HCEC 1CT (cell line): ENCODE results near the gene STK24.
"Not testable (repeated sequence)": the region's sequence is repeated elsewhere in the genome, so short reads cannot be mapped to it uniquely, and the experiment has no call there.

Experiments used
- DNase-seq: peaks from one replicate; pipeline ENCODE4 v3.0.0-alpha.2; 2017

The STK24 gene

DNA sequence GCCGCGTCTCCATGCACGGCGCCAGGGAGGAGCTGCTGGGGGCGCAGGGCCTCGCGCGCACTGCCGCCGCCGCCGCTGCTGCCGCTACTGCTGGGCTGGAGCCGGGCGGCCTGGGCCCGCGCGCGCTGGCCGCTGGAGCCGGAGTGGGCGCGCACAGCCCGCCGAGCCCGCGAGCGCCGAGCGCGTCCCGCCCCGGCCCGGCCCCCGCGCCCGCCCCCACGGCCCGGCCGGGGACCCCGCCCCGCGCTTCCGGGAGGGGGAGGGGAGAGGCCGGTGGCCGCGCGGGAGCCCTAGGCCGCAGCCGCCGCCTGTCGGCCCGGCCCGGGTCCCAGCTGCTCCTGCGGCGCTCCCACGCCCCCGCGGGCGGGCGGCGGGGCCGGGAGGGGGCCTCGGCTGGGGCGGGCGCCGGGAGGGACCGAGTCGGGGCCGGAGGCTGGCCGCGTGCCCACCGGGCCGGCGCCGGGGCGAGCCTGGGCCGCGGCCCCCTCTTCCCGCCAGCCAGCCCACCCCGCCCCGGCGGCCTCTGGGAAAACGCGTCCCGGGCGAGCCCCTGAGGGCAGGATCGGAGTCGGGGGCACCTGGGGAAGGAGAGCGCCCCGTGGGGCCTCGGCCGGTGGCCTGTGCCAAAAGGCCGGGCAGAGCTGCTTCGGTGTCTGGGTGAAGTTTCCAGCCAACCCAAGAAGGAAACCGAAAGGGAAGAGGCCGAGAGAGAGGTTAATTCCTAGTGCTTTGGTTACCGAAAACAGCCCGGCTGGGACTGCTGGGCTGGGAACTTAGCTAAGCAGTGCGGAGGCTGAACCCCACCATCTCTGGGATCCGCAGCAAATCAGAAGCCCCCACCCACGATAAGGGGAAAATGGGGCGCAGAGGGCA, at the start of gene STK24:
Gene STK24, minus strand, starts transcription at position 145 of the 873 bp plus-strand sequence. CDS start 321 bp downstream, outside the sequence.
- DNase-seq: peak; percentile 71

DNA sequence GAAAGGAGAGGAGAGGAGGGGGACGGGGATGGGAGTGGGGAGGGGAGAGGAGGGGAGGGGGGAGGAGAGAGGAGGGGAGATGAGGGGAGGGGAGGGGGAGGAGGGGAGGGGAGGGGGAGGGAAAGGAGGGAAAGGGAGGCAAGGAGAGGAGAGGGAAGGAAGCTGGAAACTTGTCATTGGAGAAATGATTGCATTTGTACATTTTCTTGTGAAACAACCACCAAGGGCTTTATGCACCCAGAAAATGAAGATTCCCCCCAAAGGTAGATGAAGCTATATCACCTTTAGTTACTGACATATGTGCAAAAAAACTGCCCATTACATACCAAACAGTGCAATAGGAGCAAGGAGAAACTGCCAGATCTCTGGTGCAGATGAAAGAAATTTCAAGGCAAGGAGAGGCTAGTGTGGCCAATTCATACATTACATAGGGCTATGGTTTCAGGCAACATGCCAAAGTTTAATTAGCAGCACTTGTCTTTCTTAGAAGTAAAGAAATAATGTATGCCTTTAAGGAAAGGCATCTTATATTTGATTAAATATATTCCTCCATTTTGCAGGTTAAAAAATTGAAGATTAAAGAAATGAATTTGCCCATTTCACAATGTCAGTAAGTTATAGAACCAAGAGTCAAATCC, 49.5 kb upstream of the STK24 start:
- no peak for DNase-seq

DNA sequence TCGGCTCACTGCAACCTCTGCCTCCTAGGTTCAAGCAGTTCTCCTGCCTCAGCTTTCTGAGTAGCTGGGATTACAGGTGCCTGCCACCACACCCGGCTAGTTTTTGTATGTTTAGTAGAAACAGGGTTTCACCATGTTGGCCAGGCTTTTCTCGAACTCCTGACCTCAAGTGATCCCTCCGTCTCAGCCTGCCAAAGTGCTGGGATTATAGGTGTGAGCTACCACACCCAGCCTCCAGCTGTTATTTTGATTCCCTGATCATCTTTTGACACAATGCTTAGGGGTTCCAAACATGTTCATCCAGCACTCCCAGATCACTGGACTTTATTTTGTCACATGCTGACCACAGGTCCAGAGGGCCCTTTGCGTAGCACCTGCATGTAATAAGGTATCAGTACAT, 47.7 kb upstream of the STK24 start:
- DNase-seq: not testable (repeated sequence)

DNA sequence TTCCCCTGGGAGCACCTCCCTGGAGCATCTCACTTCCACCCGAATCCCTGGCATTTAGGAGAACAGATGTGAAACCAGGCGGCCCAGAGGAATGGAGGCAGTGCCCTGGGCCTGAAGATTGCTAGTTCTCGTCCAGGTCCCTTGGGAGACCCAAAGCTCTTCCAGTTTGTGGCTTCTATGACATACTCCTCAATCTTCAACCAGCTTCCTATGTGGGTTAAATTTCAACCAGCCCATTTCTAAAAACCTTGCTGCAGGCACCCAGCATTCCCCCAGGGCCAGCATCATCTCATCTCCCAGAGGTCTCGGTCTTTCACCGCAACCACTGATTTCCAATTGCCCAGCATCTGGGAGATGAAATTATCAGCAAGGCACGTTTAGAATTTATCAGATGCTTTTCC, 46.0 kb upstream of the STK24 start:
- DNase-seq: no peak

DNA sequence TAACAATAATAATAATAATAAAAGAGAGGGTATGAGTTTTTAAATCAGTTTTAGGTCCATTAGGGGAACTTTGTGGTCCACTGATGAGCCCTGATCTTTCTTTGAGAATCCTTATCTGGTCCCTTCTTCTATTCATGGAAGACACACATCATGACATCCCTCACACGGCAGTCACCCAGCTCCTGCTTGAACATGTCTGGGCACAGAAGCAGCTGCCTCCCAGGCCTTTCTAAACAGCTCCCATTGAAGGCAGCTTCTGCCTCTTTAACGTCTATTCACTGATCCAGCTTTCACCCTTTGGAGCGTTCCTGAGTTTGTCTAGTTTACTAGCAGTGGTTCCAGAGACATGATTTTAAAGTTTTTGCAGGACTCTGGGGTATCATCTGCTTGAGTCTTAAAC, 42.6 kb upstream of the STK24 start:
- DNase-seq: no peak

DNA sequence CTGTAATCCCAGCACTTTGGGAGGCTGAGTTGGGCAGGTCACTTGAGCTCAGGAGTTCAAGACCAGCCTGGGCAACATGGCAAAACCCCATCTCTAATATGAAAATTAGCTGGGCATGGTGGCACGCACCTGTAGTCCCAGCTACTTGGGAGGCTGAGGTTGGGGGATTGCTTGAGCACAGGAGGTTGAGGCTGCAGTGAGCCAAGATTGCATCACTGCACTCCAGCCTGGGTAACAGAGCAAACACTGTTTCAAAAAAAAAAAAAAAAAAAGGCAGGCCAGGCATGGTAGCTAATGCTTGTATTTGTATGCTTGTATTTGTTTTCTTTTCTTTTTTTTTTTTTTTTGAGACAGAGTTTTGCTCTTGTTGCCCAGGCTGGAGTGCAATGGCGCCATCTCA, 38.7 kb upstream of the STK24 start:
- not testable (repeated sequence) for DNase-seq

DNA sequence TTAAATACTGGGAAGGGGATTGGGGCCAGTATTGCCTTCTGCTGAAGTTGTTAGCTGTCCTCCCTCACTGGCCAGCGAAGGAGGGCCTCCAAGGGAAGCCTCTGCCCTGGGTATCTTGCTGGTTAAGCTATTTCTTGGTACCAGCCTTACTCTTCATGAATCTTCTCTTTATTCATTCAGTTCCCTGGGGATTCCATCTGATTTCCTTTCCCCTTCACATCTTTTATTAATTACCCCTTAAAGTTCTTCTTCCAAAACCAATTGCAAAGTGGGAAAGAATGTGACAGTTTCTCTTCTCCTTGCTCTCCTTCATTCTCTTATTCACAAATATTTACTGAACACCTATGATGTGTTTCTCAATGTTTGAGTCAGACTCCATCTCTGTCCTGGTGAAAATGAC, 36.7 kb upstream of the STK24 start:
- DNase-seq: no peak

DNA sequence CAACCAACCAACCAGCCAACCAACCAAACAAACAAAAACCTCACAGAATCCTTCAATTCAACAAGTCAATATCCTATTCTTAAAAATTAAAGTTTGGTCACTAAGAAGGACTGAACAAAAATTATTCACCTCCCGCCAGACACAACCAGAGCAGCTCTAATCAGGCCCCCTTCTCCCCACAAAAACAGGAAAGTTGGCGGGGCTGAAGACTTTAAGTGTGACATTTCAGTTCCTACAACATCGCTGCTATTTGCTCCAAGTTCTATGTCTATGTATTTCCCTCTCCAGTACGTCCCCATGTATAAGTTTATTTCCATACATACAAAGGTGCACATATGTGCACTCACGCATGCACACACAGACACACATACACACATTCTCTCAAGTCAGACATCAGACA, 32.8 kb upstream of the STK24 start:
- no peak for DNase-seq

DNA sequence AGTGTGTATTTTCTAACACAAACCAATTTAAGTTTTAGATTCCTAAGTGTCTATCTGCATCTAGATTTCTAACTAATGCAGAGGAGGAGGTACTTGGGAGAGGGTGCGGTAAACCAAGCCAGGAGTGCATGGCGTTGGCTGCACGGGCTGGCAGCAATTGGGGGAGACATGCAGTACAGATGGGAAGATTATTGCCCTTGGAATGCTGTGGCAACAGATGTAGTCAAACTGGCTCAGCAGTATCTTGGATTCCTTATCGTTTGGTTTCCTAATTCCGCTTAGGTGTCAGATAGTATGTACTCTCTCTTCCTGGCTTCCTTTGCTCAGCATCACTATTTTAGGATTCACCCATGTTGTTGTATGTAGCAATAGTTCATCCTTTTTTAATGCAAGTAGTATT, 29.4 kb upstream of the STK24 start:
- no peak for DNase-seq

DNA sequence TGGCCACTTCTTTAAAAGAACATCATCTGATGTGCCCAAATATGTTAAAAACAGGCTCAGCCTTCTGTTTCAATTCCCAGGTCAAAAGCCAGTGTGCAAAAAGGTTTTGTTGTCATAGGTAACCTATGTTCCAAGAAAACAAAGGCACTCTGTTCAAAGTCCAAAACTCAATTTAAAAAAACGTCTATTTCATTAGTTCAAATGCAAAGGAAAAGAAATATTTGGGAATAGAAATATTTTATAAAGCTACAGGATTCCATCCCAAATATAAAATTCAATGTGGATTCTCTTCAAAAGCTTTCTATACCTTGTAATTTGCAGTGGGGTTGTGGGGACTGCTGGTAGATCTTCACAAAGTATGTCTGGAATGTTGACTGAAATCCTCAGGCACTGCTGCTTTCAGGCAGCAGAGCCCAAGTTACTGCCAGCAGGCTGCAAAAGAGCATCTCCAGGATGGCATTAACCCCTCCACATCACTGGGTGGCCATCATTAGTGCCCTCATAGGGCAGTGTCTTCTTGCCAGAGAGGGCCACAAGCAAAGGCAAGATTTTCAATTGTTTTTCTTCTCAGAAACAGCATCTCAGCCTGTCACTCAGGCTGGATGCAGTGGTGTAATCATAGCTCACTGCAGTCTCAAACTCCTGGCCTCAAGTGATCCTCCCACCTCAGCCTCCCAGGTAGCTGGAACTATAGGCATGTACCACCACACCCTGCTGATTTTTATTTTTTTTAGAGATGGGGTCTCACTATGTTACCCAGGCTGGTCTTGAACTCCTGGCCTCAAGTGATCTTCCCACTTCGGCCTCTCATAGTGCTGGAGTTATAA, 22.8 kb upstream of the STK24 start:
- DNase-seq: no peak

DNA sequence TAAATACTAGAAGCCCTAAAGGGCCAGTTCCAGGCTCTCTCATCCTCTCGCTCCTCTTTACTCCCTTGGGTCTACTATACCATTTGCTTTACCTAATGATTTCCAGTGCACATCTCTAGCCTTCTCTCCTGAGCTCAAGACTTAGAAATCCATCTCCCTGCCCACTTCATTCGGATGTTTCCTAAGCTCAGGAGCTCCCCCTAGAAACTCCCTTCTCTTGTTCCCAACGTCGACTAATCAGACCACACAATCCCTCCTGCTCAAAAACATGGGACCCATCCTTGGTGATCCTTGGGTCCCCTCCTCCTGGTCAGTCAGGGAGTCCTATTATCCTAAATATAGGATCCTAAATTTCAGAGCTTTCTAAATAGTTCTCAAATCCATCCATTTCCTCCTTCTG, 21.1 kb upstream of the STK24 start:
- DNase-seq: peak; percentile 16

DNA sequence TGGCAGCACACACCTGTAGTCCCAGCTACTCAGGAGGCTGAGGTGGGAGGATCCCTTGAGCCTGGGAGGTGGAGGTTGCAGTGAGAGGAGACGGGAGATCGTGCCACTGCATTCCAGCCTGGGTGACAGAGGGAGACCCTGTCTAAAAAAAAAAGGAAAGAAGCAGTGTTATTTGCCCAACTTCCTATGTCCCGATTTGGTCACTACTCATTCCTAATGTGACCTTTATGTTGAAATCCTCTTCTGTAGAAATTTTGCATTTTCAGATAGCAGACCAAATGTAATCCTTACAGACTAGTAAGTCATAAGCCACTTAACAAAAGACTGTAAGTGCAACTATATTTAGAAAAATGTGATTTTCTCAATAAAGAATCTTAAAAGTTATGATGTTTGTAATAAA, 18.2 kb upstream of the STK24 start:
- DNase-seq: no peak

DNA sequence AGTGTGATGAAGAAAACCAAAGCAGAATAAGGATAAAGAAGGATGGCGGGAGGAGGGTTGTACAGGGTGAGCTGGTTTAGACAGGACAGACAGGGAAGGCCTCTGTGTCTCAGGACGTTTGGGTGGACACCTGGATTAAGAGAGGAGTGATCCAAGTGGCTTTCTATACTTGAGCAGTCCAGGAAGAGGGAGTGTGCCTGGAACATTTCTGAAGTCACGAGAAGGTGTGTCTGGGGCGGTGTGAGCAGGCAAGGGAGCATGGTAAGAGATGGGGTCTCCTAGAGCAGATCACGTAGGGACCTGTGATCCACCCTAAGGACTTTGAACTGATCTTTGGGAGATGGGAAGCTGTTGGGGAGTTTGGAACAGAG, 15.4 kb upstream of the STK24 start:
- DNase-seq: no peak

DNA sequence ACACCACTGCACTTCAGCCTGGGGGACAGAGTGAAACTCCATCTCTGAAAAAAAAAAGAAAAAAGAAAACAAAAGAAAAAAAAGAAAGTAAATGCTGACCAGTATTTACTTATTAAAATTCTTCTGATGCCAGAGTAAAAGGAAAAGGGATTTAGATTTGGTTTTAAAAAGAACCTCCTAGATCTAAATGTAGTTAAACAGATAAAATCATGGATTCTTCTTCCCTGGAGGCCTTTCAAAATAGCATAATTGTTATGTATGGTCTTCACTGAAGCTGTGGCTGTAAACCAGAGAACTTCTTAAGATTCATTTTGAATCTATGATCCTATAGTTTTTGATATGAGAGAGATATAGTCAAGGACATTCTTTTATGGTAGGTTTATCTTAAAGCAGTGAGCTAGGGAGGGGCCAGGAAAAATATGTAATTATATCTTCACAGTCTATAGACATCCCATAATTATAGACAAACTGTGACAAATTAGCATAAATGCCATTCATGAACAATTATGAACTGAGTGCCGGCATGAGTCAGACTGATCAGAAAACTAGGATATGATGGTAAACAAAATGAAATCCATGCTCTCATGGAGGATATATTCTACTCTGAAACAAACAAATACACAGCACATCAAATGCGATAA, 14.9 kb upstream of the STK24 start:
- no peak for DNase-seq

DNA sequence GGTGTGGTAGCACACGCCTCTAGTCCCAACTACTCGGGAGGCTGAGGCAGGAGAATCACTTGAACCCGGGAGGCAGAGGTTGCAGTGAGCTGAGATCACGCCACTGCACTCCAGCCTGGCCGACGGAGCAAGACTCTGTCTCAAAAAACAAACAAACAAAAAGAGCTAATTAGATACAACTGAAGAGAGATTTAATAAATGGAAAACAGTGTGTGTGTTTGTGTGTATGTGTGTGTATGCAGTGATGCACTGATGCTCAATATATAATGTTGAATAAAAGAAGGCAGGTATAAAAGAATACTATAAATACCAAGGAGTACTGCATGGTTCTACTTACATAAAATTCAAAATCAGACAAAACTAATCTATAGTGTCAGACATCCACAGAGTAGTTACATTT, 13.6 kb upstream of the STK24 start:
- DNase-seq: not testable (repeated sequence)

DNA sequence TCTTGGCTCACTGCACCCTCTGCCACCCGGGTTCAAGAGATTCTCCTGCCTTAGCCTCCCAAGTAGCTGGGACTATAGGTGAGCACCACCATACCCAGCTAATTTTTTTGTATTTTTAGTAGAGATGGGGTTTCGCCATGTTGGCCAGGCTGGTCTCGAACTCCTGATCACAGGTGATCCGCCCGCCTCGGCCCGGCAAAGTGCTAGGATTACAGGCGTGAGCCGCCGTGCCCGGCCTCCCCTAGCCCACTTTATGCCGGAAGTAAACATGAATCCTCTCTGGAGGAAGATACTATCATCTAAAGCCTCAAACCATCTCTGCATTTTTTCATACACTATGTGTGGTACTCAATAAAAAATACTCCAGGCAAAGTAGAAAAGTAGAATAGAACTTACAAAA, 12.6 kb upstream of the STK24 start:
- not testable (repeated sequence) for DNase-seq

DNA sequence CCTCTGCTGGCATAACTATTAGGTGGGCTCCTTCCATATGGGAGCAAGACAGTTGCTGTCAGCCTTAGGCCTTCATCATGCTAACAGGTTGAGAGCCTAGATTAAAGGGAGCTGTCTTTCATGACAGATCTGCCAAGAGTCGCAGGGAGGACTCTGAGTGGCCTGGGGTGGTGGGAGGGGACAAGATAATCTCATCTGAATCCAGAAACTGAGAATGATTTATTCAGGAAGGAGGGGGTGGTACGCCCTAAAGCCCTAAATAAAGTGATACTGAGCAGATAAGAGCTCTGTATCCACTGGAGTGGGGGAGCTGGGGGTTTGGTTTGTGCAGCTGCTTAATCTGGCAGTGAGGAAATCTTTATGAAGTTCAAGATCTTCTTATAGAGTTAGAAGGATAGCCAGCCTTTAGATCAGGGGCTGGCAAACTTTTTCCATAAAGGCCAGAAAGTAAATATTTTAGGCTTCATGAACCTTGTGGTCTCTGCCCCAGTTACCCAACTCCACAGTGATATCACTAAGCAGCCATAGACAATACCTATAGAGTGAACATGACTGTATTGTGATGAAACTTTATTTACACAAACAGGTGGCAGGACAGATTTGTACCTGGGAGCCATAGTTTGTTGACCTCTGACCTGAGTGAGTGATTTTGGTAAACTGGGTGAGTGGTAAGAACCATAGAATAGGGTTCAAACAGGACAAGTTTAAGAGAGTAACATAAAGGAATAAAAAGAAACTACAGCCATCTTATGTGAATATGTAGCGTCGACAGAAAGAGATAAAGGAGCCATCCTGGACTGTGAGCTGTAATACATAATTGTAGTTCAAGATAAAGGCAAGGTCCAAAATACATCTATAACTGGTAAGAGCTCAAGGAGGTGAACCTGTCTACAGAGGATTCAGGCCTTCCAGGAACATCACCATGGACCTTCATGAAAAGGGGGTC, 9.8 kb upstream of the STK24 start:
- DNase-seq: no peak

DNA sequence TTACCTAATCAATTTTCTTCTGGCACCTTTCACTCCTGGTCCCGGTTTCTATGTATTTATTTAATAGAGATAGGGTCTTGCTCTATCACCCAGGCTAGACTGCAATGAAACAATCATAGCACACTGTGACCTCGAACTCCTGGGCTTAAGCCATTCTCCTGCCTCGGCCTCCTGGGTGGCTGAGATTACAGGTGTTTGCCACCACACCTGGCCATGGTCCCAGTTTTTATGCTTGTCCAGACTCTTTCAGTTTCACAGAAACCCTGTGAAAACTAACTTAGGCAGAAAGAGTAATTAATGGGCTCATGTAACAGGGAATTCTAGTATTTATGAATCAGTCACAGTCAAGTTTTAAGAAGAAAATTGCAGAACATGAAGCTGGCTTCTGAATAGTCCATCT, 9.0 kb upstream of the STK24 start:
- DNase-seq: no peak

DNA sequence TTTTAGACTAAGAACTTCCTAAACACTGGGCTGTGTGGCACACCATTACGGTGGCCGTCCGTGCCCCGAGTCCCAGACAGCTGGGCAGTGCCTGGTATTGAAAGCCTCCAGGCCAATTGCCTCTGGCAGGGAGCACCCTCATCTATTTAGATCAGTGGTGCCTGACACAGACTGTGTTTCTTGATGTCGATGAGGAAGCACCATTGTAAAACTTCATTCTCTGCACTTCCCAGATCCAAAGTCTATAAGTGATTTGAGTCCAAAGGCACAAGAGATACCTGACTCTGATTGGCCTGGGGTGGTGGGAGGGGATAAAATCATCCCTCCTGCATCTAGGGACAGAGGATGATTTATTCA, 8.5 kb upstream of the STK24 start:
- no peak for DNase-seq

DNA sequence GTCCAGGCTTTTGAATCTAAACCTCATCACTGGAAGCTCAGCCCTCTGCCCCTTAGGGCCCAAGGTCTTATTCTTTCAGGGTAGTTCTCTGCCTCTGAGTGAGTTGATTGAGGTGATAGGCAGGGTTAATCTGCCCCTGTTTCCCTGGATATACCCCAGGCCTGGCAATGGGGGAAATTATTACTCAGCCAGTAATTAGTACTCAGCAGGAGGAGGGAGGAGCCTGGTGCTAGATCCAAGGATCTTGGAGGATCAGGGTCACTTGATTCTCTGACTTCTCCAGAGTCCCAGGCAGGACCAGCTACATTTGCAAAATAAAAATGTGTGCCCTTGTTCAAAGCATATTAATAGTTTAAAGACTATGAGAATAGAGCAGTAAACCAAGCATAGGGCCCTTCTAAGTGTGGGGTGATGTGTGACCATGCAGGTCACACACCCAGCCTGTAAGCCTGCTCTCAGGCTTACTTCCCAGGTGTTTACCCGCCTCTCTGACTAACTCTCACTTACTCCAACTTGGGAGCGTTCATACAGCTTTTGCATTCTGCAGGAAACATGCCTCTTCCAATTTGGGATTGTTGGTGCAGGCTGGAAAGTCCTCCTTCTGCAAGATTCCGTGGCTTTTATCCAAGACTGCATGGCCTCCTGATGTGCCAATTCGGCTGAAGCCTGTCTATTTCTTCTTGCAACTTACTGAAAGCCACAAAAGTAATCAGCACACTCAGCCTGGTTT, 7.9 kb upstream of the STK24 start:
- no peak for DNase-seq

DNA sequence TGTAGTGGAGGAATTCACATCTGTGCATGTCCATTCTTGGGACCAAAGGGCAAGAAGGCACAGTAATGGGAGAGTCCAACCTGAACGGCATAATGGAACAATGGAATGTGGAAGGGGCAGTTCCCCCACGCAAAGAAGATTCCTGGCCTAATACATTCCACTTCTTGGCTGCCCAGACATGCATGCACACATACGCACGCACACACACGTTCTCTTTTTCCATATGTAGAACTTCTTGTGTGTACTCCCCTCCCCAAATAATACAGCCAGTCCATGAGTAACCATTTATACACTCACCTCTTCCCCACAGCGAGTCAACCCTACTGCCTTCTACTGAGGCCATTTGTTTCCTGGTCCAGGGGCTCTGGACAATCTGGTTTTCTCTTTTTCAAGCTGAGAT, 6.0 kb upstream of the STK24 start:
- no peak for DNase-seq
